Activated naive CD8-positive, alpha-beta T cell treated with anti-CD3 and anti-CD28 coated beads, Interleukin-2, amount 50 U/mL, for 16 hours (primary cell): ENCODE results near the gene CHPF.

Experiments
- DNase-seq: peaks from one replicate; pipeline ENCODE4 v3.0.0-alpha.2; 2020; ENCODE audit warnings: low read depth, low spot score

The CHPF gene

DNA sequence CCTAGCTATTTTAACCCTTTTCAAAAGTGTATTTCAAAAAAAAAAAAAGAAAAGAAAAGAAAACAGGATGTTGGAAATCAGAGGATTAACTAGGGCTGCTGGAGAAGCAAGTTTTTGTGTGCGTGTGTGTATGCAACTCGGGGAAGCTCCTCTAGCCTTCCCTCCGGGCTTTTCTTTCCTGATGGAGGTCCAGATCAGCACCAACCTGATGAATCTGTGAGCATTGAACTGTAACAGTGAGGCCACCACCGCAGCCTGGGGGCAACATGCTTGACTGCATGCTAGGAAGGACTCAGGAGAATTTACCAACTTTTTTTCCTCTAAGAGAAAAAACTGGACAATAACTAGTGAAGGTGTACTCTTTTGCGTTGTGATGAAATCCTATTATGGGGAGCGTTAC lies 25.4 kb upstream of the CHPF start:
- DNase-seq = no peak

DNA sequence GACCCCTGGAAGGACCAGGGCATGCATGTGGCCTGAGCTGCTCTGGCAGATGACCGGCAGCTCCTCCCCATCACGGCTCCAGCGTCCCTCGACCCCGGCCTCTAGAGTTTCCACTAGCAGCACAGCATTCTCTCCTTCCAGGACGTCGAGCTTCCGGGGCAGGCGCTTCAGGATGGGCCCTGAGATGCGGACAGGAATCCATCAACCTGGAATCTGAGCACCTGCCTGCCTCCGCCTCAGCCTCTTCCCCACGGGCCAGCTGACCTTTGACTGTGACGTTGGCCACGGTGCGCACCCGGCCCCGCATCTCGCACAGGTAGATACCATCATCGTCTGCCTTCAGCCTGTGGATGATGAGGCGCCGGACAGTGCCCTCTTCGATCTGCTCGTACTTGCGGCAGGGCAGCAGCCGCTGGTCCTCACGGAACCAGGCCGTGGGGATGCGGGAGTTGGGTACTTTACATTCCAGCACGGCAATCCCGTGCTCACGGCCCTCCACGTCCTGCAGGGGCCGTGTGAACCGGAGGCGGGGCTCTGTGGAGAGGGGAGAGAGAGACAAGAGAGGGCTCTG lies 24.3 kb upstream of the CHPF start:
- DNase-seq = no peak

DNA sequence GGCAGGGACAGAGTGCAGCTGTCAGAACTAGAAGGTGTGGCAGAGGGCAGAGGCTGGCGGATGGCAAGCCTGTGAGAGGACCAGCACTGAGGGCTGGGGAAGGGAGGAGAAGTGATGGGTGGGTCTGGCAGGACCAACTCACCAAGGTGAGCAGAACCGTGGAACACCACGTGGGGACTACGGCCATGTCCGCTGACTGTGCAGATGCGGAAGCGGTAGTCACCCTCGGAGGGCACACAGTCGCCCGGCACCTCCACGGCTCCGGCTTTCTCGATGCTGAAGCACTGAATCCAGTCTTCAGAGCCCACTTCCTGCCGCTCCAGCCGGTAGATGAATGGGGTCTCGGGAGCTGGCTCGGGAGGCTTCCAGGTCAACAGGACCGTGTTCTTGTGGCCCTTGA lies 23.5 kb upstream of the CHPF start:
- no peak for DNase-seq

DNA sequence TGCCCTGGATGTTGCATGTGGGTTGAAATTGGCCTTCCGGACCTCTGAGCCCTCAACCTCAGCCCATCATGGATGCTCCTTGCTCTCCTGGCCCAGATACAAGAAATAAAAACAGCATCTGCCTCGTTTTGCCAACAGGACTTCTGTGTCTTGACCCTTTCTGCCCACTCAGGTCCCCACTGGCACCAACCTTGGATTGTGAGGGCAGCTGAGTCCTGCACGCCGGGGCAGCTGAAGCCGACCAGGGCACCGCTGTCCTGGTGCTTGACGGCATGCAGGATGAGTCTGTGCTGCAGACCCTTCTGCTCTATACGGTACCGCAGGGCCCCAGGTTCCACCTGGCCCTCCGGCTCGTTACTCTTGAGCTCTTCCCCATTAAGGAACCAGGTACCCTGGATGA lies 23.0 kb upstream of the CHPF start:
- no peak for DNase-seq

DNA sequence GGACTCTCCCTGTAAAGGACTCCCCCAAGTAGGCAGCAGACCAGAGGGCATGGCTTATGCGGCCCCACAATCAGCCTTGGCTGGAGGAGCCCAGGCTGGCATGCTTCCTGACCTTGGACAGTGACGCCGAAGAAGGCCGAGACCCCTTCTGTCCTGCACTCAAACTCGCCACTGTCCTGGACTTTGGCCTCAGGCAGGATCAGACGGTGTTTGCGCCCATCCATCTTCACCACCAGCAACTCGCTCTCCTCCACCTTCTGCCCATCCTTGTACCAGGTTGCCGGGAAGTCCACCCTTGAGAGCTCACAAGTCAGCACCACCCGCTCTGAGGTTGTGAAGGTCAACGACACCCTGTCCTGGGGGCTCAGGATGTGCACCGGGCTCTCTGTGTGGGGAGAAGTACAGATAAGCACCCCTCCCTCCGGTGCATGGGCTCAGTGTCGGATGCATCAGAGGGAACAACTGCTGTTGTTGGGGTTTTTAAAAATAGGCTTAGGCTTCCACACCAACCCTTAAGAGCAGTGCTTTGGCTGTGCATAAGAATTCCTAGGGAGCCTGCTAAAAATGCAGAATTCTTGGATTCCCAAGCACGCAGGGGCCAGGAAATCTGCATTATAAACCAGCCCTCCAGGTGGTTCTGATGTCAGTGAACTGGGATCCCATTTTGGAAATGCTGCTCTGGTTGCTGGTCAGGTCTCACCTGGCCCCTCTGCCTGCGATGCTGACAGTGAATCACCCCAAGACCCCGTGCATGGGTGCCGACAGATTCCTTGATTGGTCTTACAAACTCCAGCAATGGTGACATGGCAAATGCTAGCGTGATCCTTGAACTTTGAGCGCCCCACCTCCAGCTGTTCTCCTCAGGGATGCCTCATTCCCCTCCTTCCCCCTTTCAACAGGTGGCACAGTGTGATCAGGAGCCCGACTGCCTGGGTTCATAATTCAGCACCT lies 21.8 kb upstream of the CHPF start:
- DNase-seq = no peak

DNA sequence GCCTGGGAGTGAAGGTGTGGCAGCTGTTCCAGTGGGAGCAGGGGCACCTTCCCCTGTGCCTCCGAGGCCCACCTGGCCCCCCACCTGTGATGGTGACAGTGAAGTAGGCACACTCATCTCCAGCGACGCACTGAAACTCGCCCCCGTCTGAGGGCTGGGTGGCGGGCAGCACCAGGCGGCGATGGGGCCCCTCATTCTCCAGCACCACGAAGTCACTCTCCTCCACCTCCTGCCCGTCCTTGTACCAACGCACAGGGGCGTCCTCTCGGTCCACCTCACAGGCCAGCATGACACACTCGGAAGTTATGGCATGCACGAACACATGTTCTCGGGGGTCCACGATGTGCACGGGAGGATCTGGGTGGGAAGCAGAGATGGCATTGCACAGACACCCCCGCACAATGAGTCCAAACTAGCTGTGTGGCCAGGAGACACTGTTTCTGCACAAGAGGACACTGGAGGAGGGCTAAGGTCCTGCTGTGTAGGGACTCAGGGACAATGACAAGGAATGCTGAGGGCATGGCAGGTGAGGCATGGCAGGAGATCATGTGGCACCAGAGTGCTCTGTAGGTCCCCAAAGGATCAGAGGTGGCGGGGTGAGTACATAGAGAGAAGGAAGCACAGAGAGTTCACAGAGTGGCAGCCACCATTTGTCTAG lies 19.8 kb upstream of the CHPF start:
- no peak for DNase-seq

DNA sequence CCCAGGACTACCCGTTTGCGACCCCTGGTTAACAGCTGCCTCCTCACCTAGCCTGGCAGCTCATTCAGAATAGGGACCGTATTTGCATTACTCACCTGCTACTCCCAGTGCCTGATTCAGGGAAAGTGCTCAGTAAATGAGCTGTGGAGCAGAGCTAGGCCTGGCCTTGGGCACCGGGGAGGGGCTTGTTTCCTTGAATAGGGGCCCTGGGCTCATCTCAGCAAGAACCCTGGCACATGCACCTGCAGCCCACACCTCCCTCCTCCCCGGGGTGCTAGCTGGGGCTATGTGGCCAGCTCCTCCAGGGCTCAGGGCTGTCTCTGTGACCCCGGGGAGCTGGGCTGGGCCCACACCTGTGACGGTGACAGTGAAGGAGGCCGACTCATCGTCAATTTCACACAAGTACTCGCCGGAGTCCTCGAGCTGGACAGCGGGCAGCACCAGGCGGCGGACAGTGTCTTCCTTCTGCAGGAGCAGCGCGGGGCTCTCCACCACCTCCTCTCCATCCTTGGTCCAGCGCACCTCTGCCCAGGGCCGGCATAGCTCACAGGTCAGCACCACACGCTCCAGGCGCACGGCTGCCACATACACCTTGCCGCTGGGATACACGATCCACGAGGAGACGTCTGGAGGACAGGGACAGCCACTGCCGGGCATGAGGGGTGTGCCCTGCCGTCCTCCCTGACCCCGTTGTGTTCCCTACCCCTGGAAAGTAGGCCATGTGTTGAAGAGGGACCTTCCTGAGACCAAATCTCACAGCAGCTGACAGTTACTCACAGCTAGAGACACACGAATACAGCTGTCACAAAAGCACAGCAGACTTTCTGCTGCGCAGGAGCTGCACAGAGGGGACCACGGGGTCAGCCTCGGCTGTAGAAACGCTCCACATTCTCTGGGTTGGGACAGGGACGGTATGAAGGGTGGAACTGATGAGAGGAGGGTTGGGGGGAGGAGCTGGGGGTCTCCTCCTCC lies 18.7 kb upstream of the CHPF start:
- DNase-seq = no peak

DNA sequence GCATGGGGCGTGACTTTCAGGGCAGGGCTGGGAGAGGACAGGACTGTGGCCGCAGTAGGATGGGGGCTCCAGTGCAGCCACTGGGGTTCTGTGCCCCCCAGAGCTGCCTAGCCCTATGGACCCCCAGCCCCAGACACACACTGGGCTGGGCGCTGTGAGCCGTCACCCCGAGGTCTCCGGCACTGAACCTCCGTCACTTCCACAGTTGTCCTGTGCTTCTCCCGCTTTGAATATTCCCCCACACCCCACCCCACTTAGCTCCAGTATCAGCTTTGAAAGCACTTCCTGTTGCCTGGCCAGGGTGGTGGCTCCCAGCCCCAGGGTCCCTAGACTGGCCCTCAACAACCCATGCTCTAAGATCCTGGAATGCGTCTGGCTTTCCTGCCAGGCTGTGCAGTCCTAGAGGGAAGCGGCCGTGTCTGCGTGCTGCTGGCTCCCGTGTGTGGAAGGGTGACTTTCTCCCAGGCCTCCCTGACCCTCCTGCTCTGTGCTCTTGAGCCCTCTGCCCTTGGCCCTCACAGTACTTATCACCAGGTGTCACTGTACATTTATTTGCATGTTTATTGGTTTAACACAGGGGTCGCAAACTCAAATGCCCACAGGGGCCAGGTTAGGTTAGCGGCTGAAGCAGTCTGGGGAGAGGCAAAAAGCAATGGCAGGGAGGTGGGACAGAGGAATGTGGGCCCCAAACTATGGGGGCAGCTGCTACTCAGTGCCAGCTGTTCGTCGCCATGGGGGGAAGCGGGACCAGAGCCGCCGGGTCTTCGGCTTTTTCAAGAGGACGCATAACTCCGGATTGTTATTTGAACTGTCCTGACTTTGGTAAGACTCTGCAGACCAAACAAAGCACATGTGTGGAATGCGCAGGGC lies 17.8 kb upstream of the CHPF start:
- no peak for DNase-seq

DNA sequence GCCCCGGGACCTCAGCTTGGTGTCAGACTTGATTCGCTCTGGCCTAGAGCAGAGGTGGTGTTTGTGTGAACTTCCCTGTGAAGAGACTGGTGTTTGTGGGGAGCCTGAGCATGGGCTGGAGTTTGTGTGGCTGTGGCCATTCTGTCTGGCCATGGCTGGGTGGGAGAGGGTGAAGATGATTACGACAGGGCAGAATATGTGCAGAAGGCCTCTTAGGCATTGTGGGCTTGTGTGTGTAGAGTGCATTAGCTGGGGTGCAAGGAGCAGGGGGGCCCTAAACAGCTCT lies 17.2 kb upstream of the CHPF start:
- DNase-seq = no peak

DNA sequence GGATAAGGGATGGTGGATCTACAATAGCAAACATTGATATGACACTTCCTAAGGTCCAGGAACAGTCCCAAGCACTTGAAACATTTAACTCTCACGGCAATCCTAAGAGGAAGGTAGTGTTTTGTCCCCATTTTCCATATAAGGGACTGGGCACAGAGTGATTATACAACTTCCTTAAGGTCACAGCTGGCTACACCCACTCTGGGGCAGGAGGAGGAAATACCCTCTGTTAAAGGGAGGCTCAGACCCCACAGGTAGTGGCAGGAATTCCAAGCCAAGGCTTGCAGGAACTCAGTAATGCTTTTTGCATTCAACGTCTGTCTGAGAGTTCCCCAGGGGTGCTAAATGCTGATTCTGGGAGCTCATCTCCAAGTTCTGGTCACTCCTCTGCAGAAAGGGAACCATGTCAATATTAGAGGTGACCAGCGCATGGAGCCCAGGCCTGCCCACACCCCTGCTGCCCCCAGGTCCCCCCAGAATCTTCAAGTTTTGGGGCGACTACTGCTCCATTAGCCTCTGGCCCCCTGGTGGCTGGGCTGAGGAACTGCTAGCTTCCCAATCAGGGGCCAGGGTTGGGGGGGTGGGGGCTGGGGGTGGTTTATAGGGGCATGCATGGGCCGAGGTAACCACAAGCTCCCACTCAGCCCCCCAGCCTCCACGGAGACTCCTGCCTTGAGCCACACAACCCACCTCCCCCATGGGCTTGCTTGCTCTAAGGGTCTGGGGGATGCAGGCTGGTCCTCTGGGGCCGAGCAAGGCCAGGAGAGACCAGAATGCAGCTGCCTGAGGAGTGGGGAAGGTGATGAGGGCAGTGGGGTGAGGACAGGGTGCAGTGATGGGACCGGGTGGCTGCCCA lies 16.7 kb upstream of the CHPF start:
- DNase-seq = no peak

DNA sequence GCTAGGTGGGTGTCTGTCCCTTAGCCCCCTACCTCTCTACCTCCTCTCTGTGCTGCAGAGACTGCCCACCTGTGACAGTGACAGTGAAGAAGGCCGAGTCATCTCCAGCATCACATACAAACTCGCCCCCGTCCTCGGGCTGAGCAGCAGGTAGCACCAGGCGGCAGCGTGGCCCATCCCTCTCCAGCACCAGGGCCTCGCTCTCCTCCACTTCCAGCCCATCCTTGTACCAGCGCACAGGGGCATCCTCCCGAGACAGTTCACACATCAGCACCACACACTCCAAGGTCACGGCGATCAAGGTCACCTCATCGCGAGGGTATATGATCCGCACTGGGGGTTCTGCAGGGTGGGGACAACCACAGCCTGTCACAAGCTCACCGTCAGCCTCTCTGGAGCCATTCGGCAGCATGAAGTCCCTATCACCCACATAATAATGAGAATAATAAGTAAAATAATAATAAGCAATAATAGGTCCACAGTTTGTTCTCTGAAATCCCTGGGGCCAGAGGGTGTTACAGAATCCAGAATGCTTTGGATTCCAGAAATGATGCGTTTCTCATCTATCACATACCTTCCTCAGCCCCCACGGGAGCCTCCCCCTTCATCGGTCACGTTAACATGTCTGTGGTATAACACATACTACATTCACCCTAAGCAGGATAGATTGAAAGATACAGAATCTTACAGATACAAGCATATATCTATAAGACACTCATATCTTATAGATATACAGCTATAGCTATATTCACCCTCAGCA lies 15.7 kb upstream of the CHPF start:
- DNase-seq = no peak

DNA sequence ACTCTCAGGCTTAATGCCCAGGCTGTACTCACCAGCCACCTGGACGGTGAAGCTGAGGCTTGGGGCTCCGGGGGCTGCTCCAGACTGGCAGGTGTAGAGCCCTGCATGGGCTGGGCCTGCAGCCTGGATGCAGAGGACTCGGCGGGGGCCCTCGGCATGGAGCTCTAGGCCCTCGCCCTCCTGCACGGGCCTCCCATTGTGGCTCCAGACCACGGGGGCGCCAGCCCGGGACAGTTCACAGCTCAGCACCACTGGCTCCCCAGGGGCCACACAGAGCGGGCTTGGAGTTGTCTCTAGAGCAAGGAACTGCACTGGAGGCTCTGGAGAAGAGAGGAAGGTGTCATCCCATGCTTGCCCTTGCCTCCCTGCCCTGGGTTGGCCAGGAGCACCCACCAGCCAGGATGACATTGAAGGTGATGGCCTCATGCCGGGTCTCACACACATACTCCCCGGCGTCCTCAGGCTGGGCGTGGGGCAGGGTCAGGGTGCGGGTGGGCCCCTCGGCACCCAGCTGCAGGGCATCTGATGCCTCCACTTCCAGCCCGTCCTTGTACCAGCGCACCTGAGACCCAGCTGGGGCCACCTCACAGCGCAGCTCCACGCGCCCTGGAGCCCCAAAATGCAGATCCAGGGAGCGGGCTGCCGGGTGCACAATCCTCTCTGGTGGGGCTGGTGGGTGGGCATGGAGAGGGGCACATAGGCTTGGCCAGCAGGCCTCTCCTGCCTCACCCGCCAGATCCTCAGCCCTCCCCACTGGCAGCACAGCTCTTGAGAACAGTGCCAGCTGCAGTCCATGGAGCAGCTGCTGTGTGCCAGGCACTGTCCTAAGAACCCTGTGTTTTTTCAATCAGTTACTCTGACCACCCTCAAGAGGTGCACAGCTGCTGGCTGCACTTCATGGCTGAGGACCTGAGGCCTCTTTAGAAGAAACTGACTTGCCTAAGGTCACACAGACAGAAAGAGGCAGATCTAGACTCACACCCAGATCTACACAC lies 14.5 kb upstream of the CHPF start:
- DNase-seq = no peak

DNA sequence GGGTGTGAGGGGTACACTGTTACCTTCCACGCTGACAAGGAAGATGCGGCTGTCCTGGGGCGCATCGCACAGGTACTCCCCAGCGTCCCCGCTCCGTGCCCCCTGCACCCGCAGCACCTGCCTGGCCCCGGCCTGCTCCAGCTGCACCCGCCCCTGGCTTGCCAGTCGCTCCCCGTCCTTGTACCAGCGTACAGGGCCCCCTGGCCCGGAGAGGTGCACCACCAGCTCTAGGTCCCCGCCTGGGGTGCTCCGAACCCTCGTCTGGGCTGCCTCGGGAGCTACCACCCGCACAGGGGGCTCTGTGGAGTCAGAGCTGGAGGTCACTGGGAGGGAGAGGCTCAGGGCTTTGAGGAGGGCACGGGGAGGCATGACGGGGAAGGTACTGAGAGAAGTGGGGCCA lies 13.7 kb upstream of the CHPF start:
- DNase-seq = no peak

DNA sequence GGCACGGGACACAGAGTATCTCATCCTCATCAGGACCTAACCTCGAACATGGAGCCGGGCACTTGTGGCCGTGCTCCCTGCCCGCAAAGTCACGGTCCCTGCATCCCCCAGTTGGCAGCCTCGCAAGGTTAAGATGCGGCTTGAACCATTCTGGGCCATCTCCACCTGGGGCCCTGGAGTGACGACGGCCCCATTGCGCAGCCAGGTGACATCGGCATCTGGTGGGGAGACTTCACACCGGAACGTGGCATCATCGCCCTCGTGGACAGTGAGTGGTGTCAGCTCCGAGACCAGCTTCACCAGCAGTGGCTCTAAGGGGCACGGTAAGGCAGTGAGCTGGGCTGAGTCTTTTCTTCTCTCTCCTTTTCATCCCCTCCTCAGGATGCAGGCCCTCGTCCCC lies 12.8 kb upstream of the CHPF start:
- no peak for DNase-seq

DNA sequence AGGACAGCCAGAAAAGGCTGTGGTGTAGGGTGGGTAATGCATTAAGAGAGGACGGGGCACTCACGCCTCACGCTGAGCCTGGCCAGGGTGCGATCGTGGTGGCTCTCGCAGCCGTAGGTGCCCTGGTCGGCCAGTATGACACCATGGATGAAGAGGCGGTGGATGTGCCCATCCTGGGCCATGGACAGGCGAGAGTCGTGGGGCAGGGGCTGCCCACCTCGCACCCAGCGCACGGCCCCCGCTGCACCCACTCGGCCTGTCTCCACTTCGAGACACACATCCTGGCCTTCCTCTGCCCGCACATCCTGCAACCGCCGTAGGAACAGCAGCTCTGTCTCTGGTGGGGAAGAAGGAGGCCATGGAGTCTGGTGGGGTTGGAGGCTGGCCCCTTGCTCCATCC lies 12.3 kb upstream of the CHPF start:
- no peak for DNase-seq

DNA sequence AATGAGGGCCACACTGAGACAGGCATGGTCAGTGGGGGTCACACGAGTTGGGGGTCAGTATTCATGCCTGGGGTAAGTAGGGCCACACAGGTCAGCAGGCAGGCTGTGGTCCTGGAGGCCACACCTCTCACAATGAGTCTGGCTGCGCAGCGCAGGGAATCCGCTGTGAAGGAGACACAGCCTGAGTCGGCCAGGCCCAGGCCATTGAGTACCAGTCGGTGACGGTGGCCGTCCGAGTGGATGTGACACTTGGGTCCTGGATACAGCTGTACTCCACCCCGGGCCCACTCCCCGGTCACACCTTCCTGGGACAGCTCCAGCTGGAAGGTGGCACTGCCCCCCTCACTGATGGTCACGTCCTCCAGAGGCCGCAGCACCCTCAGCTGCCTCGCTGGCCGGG lies 10.7 kb upstream of the CHPF start:
- no peak for DNase-seq

DNA sequence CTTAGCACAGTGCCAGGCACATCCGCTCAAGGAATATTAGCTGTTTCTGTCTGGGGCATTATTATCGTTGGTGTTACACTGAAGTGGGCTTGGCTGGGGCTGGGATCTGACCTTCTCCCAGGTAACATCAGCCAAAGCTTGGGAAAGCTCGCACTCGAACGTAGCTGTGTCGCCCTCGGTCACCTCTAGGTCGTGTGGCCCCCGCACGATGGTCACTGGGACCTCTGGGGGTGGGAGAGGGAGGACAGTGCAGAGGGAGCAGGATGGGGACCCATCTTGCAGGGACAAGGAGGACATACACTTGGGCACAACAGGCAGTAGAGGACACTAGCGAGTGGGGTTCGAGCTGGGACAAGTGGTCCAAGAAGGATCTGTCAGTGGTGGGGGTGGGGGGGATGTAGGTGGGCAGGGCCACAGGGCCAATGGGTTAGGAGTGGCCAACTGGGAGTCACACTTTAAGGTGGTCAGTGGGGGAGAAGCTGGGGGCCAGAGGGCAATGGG lies 9.9 kb upstream of the CHPF start:
- DNase-seq = no peak

DNA sequence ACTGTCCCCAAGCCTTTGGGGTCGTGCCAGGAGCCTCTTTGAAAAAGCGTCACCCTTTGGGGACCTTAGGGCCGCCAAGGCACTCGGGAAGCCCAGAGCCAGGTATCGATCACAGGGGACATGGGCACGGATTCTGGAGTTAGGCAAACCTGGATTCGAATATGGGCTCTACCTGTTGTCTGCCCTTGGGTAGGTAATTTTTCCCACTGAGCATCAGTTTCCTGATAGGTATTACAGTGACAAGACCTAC lies 9.5 kb upstream of the CHPF start:
- no peak for DNase-seq
